SK-N-SH (cell line): Measurements from ENCODE around the gene HOXC10.

Experiments
- CTCF ChIP-seq: fragments of 200-600 bp; sonication (generic); IDR thresholded peaks from 2 replicates; pipeline ENCODE4 v1.6.1; 2017; ENCODE audit warnings: antibody characterized with exemption, mild to moderate bottlenecking, moderate library complexity
- ELF1 ChIP-seq: IDR thresholded peaks from 2 replicates; pipeline ENCODE4 v1.4.0; 2012
- EP300 ChIP-seq, 2 experiments: IDR thresholded peaks; 2 replicates each; pipeline versions ENCODE4 v1.4.0 to v1.6.1; 2012; ENCODE audit warnings: borderline replicate concordance in 1 of 2, low read depth in 1 of 2, low read length in 1 of 2
- FOSL2 ChIP-seq: IDR thresholded peaks from 2 replicates; pipeline ENCODE4 v1.4.0; 2012; ENCODE audit warnings: low read depth, mild to moderate bottlenecking, moderate library complexity, borderline replicate concordance
- JUND ChIP-seq: IDR thresholded peaks from 2 replicates; pipeline ENCODE4 v1.4.0; 2012
- MAX ChIP-seq: IDR thresholded peaks from 2 replicates; pipeline ENCODE4 v1.4.0; 2012; ENCODE audit warnings: low read depth
- NFIC ChIP-seq: IDR thresholded peaks from 2 replicates; pipeline ENCODE4 v1.4.0; 2012; ENCODE audit warnings: borderline replicate concordance
- NRF1 ChIP-seq: IDR thresholded peaks from 2 replicates; pipeline ENCODE4 v1.6.1; 2012; ENCODE audit warnings: low read depth, mild to moderate bottlenecking, low read length
- RAD21 ChIP-seq: IDR thresholded peaks from 2 replicates; pipeline ENCODE4 v1.6.1; 2012; ENCODE audit warnings: mild to moderate bottlenecking, low read length
- REST ChIP-seq: IDR thresholded peaks from 2 replicates; pipeline ENCODE4 v1.6.1; 2012; ENCODE audit warnings: mild to moderate bottlenecking, low read depth, low read length, moderate library complexity
- RXRA ChIP-seq: IDR thresholded peaks from 2 replicates; pipeline ENCODE4 v1.4.0; 2012; ENCODE audit warnings: low read depth, mild to moderate bottlenecking, borderline replicate concordance
- ZBTB33 ChIP-seq: IDR thresholded peaks from 2 replicates; pipeline ENCODE4 v1.4.0; 2012; ENCODE audit warnings: low read depth, borderline replicate concordance

- TF ChIP-seq JUND (no peak), CTCF (no peak), ZBTB33 (no peak), ELF1 (no peak), RXRA (no peak), EP300 (IDR thresholded peaks at IDR 0.05; ENCODE audit: borderline replicate concordance in 1 of 2, low read depth in 1 of 2, low read length in 1 of 2) (no peak), RAD21 (no peak), NRF1 (no peak), MAX (no peak), REST (no peak), NFIC (no peak), FOSL2 (no peak)
Observed at GRCh38 chr12:54032086-54032619, 47.2 kb downstream of the HOXC10 start.
